Measurements from ENCODE around the gene AP3B1.

- TF ChIP-seq, protein P1, sequence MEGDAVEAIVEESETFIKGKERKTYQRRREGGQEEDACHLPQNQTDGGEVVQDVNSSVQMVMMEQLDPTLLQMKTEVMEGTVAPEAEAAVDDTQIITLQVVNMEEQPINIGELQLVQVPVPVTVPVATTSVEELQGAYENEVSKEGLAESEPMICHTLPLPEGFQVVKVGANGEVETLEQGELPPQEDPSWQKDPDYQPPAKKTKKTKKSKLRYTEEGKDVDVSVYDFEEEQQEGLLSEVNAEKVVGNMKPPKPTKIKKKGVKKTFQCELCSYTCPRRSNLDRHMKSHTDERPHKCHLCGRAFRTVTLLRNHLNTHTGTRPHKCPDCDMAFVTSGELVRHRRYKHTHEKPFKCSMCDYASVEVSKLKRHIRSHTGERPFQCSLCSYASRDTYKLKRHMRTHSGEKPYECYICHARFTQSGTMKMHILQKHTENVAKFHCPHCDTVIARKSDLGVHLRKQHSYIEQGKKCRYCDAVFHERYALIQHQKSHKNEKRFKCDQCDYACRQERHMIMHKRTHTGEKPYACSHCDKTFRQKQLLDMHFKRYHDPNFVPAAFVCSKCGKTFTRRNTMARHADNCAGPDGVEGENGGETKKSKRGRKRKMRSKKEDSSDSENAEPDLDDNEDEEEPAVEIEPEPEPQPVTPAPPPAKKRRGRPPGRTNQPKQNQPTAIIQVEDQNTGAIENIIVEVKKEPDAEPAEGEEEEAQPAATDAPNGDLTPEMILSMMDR (IDR thresholded peaks at IDR 0.05), result no peak
- TF ChIP-seq POLR2AphosphoS5 (IDR thresholded peaks at IDR 0.05; ENCODE audit: insufficient read depth in 1 of 2, low read depth in 1 of 2), result no peak
Measured at GRCh38 chr5:77957081-77957480, 337.4 kb downstream of the AP3B1 start.
